NCI-H2107 treated with DMSO at 0.1 percent for 48 hours (cell line): Measurements from ENCODE around the gene MS4A15.
A peak's percentile ranks its signal among the peaks of the same experiment; 100 is the strongest.
"Not testable (repeated sequence)": the region's sequence is repeated elsewhere in the genome, so short reads cannot be mapped to it uniquely, and the experiment has no call there.

ENCODE experiments used
- DNase-seq: peaks from one replicate; lab custom pipeline; 2025; ENCODE audit not compliant: unreplicated experiment; lab: John Stamatoyannopoulos, UW

Gene MS4A15

GRCh38 chr11:60753309-60753708 lies 3.4 kb upstream of the MS4A15 start:
- no peak for DNase-seq

GRCh38 chr11:60754887-60755286 lies 1.8 kb upstream of the MS4A15 start:
- DNase-seq: no peak

- DNase-seq: no peak
These were observed 649 bp downstream of the MS4A15 start for GRCh38 chr11:60757231-60757800.

DNA sequence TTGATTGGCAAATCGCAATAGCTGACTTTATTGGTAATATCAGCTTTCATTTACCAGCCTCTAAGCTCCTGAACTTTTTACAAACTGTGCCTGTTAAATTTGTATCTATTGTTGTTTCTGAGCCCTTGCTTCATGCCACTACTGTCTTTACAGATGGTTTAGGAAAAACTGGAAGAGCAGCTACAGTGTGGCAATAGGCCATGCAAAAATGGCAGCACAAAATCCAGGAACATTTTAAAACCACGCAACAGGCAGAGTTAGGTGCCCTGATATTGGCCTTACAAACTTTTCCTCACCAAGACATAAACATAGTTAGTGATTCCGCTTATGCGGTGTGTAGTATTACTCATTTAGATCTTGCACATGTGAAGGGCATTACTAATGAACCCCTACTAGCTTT lies 2.0 kb downstream of the MS4A15 start:
- DNase-seq: not testable (repeated sequence)

GRCh38 chr11:60759438-60760225 lies 3.0 kb downstream of the MS4A15 start:
- not testable (repeated sequence) for DNase-seq

DNA sequence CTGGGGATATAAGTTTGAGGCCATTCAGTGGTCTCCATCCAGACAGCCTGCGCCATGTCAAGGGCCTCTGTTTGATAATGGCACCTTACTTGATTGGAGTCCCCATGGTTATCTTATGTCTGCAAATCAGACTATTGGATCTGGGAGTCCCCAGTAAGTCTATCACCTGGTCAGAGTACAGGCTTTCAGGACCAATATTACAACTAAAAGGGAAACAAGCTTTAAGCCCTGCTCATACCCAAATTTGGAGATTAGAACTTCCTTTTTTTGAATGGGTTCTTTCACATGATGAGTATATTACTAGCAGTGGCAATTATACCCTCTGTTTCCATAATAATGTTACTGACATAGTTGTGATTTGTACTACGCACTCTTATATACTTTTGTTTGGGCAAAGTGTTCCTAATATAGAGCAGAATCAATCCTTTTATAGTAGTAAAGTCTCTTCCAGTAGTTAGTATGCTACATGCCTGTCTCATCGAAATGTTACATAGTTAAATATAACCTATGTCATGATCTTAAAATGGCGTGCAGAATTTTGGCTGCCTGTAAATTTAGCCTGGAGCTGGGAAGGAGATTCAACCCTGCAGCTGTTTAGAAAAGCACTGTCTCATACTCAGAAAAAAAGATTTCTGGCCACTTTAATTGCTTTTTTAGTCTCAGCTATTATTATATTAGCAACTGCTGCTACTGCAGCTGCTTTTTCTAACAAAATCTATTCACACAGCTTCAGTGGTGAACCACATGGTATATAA lies 4.9 kb downstream of the MS4A15 start:
- no peak for DNase-seq

- peak; percentile 73 for DNase-seq
These were observed 6.4 kb downstream of the MS4A15 start for GRCh38 chr11:60762851-60763691.

DNA sequence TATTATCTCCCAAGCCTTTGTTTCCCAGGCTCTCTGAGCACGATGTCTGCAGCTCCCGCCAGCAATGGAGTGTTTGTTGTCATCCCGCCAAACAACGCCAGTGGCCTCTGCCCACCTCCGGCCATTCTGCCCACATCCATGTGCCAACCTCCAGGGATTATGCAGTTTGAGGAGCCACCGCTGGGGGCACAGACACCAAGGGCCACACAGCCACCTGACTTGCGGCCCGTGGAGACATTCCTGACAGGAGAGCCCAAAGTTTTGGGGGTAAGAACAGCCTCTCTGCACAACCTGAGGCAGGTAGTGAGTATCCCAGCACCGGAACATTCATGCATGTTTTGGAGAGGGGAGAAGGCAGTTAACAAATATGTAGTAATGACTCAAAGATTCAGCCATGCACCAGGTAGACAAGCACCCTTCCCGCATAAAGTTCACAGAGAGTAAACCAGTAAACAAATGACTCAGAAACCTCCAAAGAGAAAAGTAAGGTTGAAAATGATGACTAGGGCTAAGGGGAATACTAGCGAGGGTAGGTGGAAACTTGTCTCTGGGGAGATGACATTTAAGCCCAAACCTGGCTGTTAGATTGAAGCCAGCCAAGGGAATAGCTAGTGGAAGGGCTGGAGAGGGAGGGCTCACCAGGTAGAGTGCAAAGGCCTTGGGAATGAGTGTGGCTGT lies 7.2 kb downstream of the MS4A15 start:
- DNase-seq: no peak

GRCh38 chr11:60764879-60765278 lies 8.2 kb downstream of the MS4A15 start:
- DNase-seq: no peak

- DNase-seq: no peak
These were observed 8.7 kb downstream of the MS4A15 start for GRCh38 chr11:60765355-60765754.

DNA sequence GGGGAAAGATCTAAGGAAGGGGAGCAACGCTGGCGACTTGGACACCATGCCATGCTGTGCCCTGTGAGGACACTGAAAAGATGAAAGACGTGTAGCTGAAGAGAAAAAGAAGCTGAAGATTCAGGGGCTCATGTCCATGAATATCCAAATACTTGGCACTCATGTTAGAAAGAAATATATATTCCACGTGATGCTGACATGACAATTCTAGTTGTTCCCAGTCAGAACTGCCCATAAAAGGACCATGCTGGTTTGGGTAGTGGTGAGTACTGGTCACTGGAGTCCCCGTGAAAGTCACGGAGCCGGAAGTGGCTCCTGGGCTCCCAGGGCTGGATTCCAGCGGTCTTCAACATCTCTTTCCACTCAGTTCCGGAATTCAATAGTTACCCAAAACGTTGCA lies 9.9 kb downstream of the MS4A15 start:
- no peak for DNase-seq

DNA sequence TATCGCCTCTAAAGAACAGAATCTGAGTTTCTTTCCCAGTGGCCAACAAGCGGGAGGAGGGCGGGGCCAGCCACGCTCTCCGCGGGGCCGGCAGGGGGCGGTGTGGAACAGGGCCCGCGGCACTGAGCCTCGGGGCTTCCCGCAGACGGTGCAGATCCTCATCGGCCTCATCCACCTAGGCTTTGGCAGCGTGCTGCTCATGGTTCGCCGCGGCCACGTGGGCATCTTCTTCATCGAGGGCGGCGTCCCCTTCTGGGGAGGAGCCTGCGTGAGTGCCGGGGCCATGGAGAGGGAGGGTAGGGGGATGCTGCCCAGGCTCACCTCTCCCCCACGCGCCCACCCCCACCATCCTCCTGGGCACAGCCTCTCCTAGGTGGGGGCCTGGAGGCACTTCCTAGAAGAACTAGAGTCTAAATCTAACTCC lies 10.7 kb downstream of the MS4A15 start:
- DNase-seq: no peak

GRCh38 chr11:60768202-60768601 lies 11.5 kb downstream of the MS4A15 start:
- no peak for DNase-seq

GRCh38 chr11:60769273-60769672 lies 12.6 kb downstream of the MS4A15 start:
- DNase-seq: no peak

GRCh38 chr11:60769811-60770210 lies 13.1 kb downstream of the MS4A15 start:
- no peak for DNase-seq

DNA sequence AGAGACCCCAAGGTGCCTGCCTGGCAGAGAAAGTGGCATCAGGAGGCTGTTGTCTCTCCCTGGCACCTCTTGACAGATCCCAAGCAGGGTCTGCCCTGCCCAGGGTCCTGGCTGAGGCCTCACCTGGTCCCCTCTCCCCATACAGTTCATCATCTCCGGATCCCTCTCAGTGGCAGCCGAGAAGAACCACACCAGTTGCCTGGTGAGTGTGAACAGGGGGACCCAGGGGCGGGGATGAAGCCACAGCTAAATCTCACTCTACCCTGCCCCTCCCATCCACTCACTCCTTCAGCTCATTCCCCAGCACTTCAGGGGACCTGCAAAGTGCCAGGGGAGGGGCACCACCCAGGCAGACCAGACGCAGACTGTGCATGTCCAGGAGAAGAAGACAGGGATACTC lies 14.5 kb downstream of the MS4A15 start:
- no peak for DNase-seq

DNA sequence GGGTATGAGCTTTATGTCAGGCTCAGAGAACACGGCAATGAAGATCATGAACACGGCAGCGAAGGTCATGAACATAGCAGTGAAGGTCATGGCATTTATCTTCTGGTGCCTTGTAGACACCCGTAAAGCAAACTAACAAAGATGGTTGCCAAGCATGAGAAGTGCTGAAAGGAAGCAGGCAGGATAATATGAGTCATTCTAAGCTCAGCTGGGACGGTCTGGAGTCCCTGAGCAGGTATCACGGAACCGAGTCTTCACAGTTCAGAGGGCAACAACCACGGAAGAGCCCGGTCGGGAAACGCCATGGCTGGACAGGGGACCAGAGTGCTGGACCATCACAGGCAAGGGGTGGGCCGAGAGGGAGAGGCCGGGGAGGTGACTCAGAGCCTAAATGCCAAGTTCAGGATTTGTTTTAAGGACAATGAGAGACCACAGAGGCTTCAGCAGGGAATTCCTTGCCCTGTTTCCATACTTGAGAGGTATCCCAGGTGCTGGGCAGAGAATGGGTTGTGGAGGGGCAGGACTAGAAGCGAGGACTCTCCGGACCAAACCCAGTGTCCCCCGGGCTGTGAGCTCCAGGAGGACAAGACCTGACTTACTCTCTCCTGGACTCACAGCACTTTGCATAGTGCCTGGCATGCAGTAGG lies 15.3 kb downstream of the MS4A15 start:
- no peak for DNase-seq

DNA sequence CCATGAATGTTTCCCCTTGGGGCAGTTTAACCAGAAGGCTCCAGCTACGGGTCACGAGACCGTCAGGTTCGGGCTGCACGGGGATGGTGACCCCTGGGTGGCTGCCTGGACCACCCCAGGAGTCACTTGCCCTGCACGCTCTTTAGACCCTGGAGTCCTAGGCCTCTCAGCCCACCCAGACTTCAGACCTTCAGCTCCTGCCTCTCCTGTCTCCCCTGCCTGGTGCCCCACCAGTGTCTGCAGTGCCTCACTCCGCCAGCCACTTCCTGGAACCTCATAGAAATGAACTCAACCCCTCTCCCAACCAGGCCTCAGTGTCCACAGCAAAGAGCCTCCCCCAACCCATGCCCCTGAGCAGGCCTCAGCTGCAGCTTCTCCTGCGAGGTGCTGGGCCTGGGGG lies 16.0 kb downstream of the MS4A15 start:
- DNase-seq: no peak

DNA sequence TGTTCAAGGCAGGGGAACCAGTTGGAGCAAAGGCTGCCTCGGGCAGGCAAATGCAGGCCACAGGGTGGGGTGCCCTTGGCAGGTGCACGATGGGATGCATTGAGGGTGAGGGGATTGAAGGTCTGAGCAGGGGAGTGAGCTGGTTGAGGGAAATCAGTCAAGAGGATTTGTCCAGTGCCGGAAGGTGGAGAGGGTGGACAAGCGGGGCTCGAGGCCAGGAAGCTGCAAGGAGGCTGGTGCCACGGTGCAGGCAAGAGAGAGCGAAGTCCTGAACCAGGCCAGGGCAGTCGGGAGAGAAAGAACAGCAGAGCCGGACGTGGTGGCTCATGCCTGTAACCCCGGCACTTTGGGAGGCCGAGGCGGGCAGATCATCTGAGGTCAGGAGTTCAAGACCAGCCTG lies 18.1 kb downstream of the MS4A15 start:
- no peak for DNase-seq

GRCh38 chr11:60775420-60775961 lies 18.8 kb downstream of the MS4A15 start:
- peak; percentile 79 for DNase-seq
